ENCODE measurements around the gene FBRSL1.

The FBRSL1 gene

GRCh38 chr12:132545164-132545953, 55.4 kb downstream of the FBRSL1 start:
- DNase-seq: no peak

- DNase-seq: no peak
These were observed 56.0 kb downstream of the FBRSL1 start for GRCh38 chr12:132545955-132546354.

- no peak for DNase-seq
These were observed 56.7 kb downstream of the FBRSL1 start for GRCh38 chr12:132546647-132547046.

GRCh38 chr12:132547205-132547740, 57.3 kb downstream of the FBRSL1 start:
- no peak for DNase-seq

- DNase-seq: no peak
These were observed 58.6 kb downstream of the FBRSL1 start for GRCh38 chr12:132548430-132549058.

GRCh38 chr12:132549059-132549458, 59.1 kb downstream of the FBRSL1 start:
- no peak for DNase-seq

- no peak for DNase-seq
These were observed 60.3 kb downstream of the FBRSL1 start for GRCh38 chr12:132550014-132550802.

GRCh38 chr12:132550830-132551640, 61.1 kb downstream of the FBRSL1 start:
- DNase-seq: no peak

GRCh38 chr12:132551641-132552031, 61.7 kb downstream of the FBRSL1 start:
- DNase-seq: no peak

GRCh38 chr12:132554845-132555630, 65.1 kb downstream of the FBRSL1 start:
- DNase-seq: no peak

GRCh38 chr12:132555686-132556085, 65.7 kb downstream of the FBRSL1 start:
- DNase-seq: no peak

- no peak for DNase-seq
These were observed 66.3 kb downstream of the FBRSL1 start for GRCh38 chr12:132556216-132556615.

- DNase-seq: no peak
These were observed 66.8 kb downstream of the FBRSL1 start for GRCh38 chr12:132556801-132557200.

- no peak for DNase-seq
These were observed 67.5 kb downstream of the FBRSL1 start for GRCh38 chr12:132557291-132558015.

- no peak for DNase-seq
These were observed 68.3 kb downstream of the FBRSL1 start for GRCh38 chr12:132558042-132558856.

- DNase-seq: no peak
These were observed 69.1 kb downstream of the FBRSL1 start for GRCh38 chr12:132558861-132559623.

GRCh38 chr12:132559652-132560363, 69.9 kb downstream of the FBRSL1 start:
- DNase-seq: no peak

- DNase-seq: no peak
These were observed 70.3 kb downstream of the FBRSL1 start for GRCh38 chr12:132560364-132560613.

All from activated CD4-positive, CD25-positive, alpha-beta regulatory T cell treated with anti-CD3 and anti-CD28 coated beads, Interleukin-2, amount 50 U/mL, for 72 hours (primary cell).